Erythroblast (primary cell): ENCODE results near the gene PBLD.

Experiments used
- GATA1 ChIP-seq: IDR thresholded peaks from 2 replicates; pipeline ENCODE4 v1.6.1; 2011; ENCODE audit warnings: low read depth, mild to moderate bottlenecking, control low read depth, low read length, moderate library complexity
- POLR2A ChIP-seq: IDR thresholded peaks from 2 replicates; pipeline ENCODE4 v1.6.1; 2011; ENCODE audit warnings: mild to moderate bottlenecking, low read length

- no peak for TF ChIP-seq POLR2A
- TF ChIP-seq GATA1 = no peak
These were observed 57.1 kb downstream of the PBLD start for GRCh38 chr10:68275600-68276126.
